GM18520 (cell line): ENCODE results near the gene COQ9.
"Not testable (repeated sequence)": the region's sequence is repeated elsewhere in the genome, so short reads cannot be mapped to it uniquely, and the experiment has no call there.

Source experiments
- ATAC-seq: cut with Tn5 transposase; IDR thresholded peaks from one replicate; pipeline ENCODE4 v1.9.1; 2021; ENCODE audit not compliant: unreplicated experiment

COQ9 gene

DNA sequence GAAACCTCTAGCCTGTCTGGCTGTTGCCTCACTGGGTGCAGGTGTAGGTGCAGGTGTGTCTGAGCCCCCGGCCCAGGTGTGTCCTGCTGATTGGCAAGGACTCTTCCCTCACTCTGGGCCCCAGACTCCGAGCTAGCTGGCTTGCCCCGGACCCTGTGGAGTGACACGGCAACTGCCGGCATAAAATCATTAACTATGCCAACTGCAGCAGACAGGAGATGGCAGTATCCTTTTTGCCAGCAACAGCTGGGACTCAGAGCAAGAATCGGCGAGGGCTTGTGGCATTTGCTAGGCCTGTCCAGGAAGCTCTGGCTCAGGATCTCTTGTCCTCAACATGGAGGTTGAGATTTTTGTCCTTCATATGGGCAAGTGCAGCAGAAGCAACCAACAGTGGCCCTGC lies 20.9 kb upstream of the COQ9 start:
- ATAC-seq = no peak

DNA sequence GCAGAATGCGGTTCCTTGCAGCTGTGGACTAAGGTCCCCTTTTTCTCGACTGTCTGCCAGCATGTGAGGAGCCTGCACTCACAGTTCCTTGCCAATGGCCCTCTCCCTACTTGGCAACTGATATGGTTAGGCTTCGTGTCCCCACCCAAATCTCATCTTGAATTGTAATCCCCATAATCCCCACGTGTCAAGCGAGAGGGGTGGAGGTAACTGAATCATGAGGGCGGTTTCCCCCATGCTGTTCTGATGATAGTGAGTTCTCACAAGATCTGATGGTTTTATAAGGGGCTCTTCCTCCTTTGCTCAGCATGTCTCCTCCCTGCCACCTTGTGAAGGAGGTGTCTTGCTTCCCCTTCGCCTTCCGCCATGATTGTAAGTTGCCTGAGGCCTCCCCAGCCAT lies 20.0 kb upstream of the COQ9 start:
- ATAC-seq = no peak

DNA sequence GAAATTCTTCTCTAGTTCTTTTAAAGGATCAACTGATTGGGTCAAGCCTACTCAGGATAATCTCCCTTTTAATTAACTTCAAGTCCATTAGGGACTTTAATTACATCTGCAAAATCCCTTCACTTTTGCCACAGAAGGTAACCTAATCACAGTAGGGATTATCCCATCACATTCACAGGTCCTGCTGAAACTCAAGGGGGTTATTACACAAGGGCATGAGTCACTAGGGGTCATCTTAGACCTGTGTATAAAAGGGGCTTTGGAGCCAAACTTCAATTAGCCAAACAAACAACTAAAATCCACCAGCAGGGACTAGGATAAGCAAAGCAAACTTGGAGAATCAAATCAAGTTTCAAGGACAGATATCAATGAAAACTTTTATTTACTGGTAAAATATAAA lies 19.5 kb upstream of the COQ9 start:
- no peak for ATAC-seq

DNA sequence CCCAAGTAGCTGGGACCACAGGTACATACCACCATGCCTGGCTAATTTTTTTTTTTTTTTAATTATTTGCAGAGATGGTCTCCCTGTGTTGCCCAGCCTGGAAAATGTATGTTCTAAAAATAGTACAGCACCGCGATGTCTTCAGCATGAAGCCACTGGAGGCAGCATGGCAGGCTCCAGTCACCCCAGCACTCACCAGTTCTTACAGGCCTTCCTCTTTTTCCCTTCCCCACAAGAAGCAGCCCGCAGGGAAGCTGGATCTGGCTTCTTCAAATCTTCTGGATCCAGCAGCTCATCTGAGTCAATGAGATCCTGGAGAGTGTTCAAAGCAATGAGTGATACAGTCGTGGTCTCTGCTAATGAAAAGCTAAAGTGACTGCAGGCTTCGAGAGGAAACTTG lies 16.3 kb upstream of the COQ9 start:
- no peak for ATAC-seq

DNA sequence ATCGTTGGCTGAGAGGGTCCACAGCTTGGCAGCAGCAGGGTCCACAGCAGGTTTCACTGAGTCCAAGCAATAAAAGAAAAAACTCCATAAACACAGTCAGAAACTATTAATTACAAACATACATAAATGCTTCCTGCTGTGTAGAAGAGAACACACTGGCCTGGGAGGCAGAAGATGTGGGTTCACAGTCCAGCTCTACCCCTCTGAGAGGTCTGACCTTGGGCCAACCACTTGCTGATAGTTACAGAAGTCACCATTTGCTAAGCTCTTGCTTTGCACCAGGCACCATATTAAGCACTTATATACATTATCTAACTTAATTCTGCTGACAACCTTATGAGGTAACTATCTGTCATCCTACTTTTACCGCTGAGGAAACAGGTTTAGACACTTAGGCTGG lies 14.8 kb upstream of the COQ9 start:
- ATAC-seq = no peak

DNA sequence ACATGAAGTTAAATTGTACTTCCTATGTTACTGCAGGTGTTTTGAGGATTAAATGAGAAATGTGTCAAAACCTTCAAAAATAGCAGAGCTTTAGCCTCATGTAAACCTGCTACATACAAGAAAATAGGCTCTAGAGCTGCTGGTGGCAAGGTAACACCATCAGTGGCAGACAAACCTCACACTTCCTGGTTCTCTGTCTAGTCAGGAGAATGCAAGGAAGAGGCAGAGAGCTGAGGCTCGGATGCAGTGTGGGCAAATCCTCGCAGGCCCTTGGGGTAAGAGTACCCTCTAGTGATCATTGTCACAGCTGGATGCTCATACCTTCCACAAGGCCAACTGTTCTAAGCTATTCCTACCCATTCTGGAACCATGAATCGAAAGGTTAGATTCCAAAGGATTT lies 14.3 kb upstream of the COQ9 start:
- ATAC-seq = no peak

DNA sequence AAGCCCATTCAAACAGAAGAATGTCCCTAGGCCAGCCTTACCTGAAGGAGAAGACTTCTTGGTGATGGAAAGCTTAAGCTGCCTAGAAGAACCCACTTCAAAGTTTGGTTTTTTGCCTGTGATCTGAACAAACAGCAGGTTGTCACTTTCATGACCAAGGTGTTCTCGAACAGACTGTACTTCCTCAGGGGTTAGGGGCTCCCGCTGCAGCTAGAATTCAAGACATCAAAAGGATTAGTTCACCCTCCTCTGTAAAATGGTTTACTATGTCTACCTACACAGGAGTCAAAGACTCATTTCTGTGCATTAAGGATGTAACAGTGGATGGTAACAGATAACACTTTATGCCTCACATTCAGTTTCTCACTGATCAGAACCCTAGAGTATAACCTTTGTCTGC lies 13.3 kb upstream of the COQ9 start:
- ATAC-seq = no peak

DNA sequence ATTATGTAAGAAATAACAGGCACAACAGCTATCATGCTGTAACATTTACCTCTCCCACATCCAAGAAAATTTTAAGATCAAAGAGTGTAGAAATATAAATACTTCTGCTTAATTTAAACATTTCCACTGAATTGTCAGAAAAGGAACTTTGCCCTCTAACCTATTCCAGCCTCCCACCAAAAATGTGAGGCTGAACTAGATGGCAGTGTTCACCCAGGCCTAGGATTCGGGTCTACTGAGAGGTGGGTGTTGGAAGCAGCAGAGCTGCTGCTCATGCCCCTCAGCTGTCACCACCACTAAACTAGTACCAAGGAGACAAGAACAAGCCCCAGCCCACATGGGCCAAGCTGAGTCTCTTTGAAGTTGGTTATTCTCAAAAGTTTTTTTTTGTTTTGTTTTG lies 11.4 kb upstream of the COQ9 start:
- no peak for ATAC-seq

DNA sequence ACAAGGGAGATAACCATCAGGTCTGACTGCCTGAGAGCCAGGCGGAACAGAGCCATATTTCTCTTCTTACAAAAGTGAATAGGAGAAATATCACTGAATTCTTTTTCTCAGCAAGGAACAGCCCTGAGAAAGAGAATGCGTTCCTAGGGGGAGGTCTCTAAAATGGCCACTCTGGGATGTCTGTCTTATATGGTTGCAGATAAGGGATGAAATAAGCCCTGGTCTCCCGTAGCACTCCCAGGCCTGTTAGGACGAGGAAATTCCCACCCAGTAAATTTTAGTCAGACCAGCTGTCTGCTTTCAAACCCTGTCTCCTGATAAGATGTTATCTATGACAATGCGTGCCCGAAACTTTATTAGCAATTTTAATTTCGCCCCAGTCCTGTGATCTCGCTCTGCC lies 7.3 kb upstream of the COQ9 start:
- not testable (repeated sequence) for ATAC-seq

DNA sequence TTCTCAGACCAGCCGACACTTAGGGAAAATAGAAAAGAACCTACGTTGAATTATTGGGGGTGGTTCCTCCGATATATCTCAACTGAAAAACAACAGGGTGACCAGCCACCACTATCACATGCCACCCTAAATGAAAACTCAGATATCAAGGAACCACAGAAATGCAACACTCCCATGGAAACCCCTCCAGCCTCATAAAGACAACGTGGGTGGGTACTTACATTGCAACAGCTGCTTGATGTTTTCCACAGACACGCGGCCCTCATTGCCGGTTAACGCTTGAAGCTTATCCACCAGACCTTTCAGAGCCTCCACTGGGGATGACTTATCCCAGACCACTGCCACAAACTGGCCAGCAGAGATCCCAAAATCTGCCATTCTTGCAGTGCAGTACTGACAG lies 6.7 kb upstream of the COQ9 start:
- not testable (repeated sequence) for ATAC-seq

DNA sequence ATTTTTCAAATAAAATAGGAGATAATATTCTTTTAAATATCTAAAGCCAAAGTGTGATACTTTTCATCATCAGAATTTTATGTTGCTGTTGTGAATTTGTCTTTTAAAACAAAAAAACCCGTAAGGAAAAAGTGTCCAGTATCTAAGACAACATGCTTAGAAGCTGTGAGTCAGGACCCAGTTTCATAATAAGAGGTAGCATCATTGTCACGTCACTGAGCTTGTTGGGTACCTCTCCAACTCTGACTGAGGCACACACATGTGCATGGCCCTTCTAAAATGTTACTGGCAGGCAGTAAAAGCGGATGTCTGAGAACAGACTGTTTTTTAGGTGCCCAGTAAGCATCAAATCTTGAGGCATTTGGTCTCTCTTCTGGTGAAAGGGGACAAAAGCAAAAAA lies 2.6 kb upstream of the COQ9 start:
- no peak for ATAC-seq

DNA sequence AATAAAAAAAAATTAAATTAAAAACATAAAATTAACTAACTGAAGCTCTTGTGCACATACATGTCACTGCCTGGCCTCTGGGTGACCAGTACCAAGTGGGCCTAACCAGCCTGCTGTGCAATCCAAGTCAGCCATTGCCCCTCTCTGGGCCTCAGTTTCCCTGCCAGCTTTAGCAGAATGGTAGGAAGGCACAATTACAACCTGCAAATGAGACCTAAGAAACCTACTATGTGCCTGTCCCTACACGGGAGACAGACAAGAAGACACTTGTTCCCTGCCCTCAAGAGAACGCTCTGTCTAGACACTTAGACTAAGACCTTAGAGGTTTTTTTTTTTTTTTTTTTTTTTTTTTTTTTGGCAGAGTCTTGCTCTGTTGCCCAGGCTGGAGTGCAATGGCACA lies 1.8 kb upstream of the COQ9 start:
- no peak for ATAC-seq

DNA sequence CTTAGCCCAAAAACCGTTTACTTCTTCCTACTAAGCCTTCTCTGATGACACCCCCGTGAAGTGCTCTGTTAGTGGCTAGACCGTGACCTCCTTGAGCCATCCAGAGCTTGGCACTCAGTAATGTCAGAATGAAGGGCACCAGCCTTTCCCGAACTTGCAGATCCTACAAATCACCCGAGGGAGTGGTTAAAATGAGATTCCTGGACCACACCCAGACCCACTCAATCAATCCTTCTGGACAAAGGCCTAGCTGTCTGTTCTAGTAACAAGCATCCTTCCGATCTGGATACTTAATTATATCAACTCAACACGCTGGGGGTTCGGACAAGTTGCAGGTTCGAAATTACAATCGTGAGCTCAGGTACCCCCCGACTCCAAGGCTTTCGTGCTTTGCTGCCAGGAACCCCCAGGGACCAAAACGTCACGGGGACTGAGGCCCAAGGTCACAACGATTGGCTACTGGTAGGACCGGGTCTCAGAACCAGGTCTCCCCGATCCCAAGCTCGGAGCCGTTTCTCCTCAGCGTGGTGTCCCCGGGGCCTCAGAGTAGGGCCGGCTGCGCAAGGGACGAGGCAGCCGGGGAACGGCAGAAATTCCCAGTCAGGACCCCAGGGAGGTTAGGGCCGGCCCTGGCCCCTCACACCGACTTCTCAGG lies 621 bp upstream of the COQ9 start:
- peak; percentile 7 for ATAC-seq

DNA sequence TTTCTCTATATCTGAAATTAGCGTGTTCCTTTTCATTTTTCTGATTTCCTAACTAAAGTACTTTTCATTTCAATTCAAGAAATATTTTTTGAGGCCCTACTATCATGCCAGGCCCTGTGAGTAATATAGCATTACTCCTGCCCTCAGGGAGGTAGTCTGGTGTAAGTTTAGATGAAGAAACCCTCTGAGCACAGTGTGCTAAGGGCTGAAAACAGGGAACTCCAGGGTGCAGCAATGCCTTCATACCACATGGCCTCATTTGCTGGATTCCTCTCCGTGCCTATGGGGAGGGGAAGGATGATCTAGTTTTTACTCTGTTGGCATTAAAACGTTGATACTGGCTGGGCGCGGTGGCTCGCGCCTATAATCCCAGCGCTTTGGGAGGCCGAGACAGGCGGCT lies 4.7 kb downstream of the COQ9 start:
- ATAC-seq = no peak

DNA sequence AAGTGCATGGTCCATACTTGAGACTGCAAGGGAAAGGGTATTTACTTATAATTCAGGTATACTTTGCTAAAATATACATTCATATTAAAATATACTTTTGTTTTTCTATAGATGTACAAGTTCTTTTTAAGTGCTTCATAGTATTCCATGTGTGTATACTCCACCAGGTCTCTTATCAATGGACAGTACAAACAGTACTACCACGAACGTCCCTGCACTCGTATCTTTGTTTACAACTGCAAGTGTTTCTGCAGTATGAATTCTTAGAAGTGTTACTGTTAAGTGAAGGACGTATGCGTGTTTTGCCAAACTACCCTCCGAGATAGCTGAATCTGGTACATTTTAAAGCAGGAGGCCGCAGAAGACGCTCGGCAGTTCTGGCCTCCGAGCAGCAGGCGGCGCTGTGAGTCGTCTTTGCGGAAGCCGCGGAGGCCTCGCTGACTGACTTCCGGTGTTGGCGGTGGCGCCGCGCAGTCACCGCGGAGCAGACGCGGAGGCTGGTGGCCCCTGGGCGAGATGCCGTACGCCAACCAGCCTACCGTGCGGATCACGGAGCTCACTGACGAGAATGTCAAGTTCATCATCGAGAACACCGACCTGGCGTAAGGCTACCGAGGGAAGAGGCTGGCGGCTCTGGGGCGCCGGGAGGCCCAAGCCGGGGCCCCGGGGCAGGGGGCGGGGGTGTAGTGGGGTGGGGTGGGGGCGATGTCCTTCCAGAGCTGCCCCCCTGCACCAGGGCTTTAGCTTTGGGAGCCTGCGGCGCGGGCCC lies 15.1 kb downstream of the COQ9 start, which contains the start of gene POLR2C:
Gene POLR2C, plus strand, starts transcription at position 471 of the 769 bp plus-strand sequence. Its CDS starts 46 bp downstream, at position 517.
- ATAC-seq = peak; percentile 75

DNA sequence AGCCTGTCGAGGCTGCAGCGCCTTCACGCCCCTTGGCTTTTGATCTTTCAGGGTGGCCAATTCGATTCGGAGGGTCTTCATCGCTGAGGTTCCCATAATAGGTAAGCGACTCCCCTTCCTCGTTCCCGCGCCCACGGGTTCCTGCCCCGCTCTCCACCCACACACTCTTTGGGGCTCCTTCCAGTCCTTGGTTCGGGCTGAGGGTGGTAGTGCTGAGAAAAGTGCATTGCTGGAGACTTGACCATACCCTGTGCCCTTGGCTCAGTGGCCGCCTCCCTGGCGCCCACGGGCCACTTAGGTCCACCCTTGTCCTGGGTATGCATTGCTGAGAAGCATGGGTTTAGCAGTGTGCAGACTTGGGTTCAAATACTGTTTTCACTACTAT lies 15.7 kb downstream of the COQ9 start:
- no peak for ATAC-seq

DNA sequence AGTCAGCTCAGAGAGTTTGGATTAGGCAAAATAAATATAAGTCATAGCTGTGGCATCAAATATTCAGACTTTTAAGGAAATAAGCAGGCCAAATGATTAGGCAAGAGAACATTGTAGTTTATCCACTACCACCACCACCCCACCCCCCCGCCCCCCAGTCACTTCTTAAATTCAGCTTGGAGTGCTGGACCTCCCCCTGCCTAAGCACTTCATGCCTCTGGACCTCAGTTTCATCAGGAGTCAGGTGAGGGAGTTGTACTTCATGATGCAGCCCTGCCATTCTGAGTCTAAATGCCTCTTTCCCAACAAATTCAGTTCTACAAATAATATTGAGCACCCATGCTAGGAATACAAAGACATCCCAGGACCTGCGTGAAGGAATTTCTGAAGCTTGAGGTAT lies 17.2 kb downstream of the COQ9 start:
- no peak for ATAC-seq

DNA sequence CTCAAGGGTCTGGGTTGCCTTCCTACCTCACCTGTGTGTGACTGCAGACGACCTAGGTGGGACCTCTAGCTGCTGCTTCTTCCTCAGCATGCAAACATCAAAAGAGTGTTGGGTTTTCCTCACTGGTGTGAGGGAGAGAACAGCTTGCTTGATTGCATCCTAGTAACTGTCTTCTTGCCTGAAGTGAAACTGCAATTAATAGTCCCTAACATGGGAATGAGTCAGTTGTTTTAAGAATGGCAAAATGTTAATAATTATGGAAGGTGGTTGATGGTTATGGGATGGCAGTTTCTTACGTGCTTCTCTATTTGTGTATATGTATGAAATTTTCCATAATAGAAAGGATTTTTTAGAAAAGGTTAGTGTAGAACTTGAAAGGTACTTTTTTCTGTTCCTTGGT lies 21.1 kb downstream of the COQ9 start:
- no peak for ATAC-seq

DNA sequence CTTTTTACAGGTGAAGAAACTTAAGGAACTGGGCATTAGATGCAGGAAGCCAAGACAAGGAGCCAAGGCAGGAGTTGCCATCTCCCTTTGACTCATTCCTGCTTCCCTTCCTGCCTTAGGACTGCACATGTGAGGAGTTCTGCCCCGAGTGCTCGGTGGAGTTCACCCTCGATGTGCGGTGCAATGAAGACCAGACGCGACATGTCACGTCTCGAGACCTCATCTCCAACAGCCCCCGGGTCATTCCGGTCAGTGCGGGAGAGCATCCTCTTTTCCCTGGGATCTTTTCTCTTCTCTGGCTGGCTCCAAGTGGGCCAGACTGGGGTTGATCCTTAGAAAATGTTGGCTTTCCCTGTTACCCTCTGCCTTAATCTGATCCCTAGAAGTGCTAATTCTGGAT lies 21.8 kb downstream of the COQ9 start:
- no peak for ATAC-seq

DNA sequence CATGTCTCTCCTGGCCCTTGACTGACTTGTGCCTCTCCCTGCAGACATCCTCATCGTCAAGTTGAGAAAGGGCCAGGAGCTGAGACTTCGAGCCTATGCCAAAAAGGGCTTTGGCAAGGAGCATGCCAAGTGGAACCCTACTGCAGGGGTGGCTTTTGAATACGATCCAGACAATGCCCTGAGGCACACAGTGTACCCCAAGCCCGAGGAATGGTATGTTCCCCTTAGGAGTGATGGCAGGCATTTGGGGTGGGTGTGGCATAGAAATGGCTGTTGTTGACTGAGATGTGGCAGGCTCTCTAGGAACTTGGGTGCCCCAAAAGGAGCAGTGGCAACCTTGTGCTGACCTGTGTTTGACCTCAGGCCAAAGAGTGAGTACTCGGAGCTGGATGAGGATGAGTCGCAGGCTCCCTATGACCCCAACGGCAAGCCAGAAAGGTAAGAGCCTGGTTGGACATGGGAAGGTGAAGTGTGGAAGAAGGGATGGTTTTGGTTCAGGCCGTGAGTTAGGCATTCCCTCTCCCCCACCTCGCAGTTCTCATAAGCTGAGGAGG lies 22.7 kb downstream of the COQ9 start:
- no peak for ATAC-seq

DNA sequence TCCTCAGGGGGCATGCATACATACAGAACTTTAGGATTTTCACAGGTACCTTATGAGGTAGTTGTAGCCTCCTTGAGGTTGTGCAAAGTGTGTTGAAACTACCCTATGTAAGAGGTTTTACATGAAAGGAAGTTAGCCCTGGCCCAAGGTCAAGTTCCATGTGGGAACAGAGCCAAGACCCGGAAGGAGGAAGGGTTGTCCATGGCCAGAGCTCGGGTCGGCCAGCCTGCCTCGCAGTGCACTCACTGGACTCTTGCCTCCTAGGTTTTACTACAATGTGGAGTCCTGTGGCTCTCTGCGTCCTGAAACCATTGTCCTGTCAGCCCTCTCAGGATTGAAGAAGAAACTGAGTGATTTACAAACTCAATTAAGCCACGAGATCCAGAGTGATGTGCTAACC lies 23.4 kb downstream of the COQ9 start:
- ATAC-seq = no peak

DNA sequence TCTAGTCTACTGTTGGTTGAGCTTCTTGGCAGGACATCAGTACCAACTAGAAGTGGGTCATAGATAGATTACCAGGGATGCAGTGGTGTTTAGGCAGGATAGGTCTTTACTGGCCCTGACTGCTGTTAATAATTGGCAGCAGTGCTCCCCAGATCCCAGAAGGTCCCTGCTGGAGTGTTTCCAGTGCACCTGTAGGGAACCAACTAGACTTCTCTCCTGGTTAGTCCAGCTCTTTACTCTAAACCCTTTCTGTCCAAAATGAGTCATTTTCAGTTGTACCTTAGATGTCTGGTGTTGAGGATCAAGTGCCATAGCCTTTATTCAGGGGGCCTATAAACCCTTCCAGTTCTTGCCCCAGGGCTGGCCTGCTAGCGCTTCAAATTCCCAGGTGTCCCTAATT lies 23.9 kb downstream of the COQ9 start:
- ATAC-seq = no peak
